HepG2 (cell line): ENCODE data around the gene SLC34A3. TPM values are rescaled to one million over a fixed set of nuclear protein-coding genes. Genes with fewer than 3 reads are reported as not detected.

Source experiments
- AGO2 ChIP-seq: fragments of 200-400 bp; formaldehyde crosslinking; optimal IDR thresholded peaks from 2 replicates; pipeline ENCODE3; 2017; ENCODE audit warnings: mild to moderate bottlenecking, low read depth, low read length, moderate library complexity
- GMEB2 ChIP-seq: IDR thresholded peaks from 2 replicates; pipeline ENCODE4 v1.6.1; 2016; ENCODE audit warnings: missing biosample characterization, missing genetic modification reagents, low read depth
- HIC2 ChIP-seq: sonication (generic); formaldehyde crosslinking; IDR thresholded peaks from 2 replicates; pipeline ENCODE4 v1.9.0; 2022; ENCODE audit warnings: low read depth, missing genetic modification reagents
- HIVEP1 ChIP-seq: sonication (generic); formaldehyde crosslinking; IDR thresholded peaks from 2 replicates; pipeline ENCODE4 v1.4.0; 2020; ENCODE audit warnings: mild to moderate bottlenecking, missing genetic modification reagents
- KDM5A ChIP-seq: fragments of 200-600 bp; sonication (generic); IDR thresholded peaks from 2 replicates; pipeline ENCODE4 v1.7.0; 2018; ENCODE audit warnings: antibody characterized with exemption, mild to moderate bottlenecking, low read length, borderline replicate concordance
- NFE2L2 ChIP-seq: fragments of 150-350 bp; IDR thresholded peaks from 2 replicates; pipeline ENCODE4 v1.6.1; 2014; ENCODE audit warnings: low read length
- NFKB2 ChIP-seq: sonication (generic); formaldehyde crosslinking; IDR thresholded peaks from 2 replicates; pipeline ENCODE4 v1.4.0; 2020; ENCODE audit warnings: missing genetic modification reagents, borderline replicate concordance
- NR2F6 ChIP-seq, 2 experiments: IDR thresholded peaks; 2 replicates each; pipeline ENCODE4 v1.6.1; 2016; ENCODE audit warnings: antibody characterized with exemption in 1 of 2, mild to moderate bottlenecking in 1 of 2
- ONECUT2 ChIP-seq: sonication (generic); formaldehyde crosslinking; IDR thresholded peaks from 2 replicates; pipeline ENCODE4 v1.4.0; 2020; ENCODE audit warnings: missing genetic modification reagents
- SNAPC5 ChIP-seq: sonication (generic); formaldehyde crosslinking; IDR thresholded peaks from 2 replicates; pipeline ENCODE4 v1.8.1; 2023; ENCODE audit warnings: mild to moderate bottlenecking, missing genetic modification reagents, borderline replicate concordance
- STAT5B ChIP-seq: sonication (generic); formaldehyde crosslinking; IDR thresholded peaks from 2 replicates; pipeline ENCODE4 v1.4.0; 2020; ENCODE audit warnings: missing genetic modification reagents
- ZBTB7A ChIP-seq: sonication (generic); formaldehyde crosslinking; IDR thresholded peaks from 2 replicates; pipeline ENCODE4 v1.8.0; 2022; ENCODE audit warnings: mild to moderate bottlenecking, missing genetic modification reagents
- ZEB1 ChIP-seq: IDR thresholded peaks from 2 replicates; pipeline ENCODE4 v1.6.1; 2012; ENCODE audit warnings: mild to moderate bottlenecking, low read depth, inconsistent platforms; ENCODE audit not compliant: insufficient replicate concordance
- ZNF136 ChIP-seq: sonication (generic); formaldehyde crosslinking; IDR thresholded peaks from 2 replicates; pipeline ENCODE4 v1.8.1; 2022; ENCODE audit warnings: low read depth, mild to moderate bottlenecking, moderate library complexity, missing genetic modification reagents
- ZNF160 ChIP-seq: sonication (generic); formaldehyde crosslinking; IDR thresholded peaks from 2 replicates; pipeline ENCODE4 v1.8.0; 2022; ENCODE audit warnings: mild to moderate bottlenecking, inconsistent platforms, missing genetic modification reagents
- ZNF180 ChIP-seq: sonication (generic); formaldehyde crosslinking; IDR thresholded peaks from 2 replicates; pipeline ENCODE4 v1.4.0; 2020; ENCODE audit warnings: low read depth, missing genetic modification reagents, borderline replicate concordance
- ZNF251 ChIP-seq: sonication (generic); formaldehyde crosslinking; IDR thresholded peaks from 2 replicates; pipeline ENCODE4 v1.9.0; 2021; ENCODE audit warnings: mild to moderate bottlenecking, missing genetic modification reagents
- ZNF687 ChIP-seq: sonication (generic); formaldehyde crosslinking; IDR thresholded peaks from 2 replicates; pipeline ENCODE4 v1.5.1; 2020; ENCODE audit warnings: mild to moderate bottlenecking, missing genetic modification reagents, moderate library complexity
- ZNF83 ChIP-seq: sonication (generic); formaldehyde crosslinking; IDR thresholded peaks from 2 replicates; pipeline ENCODE4 v1.4.0; 2020; ENCODE audit warnings: missing genetic modification reagents, mild to moderate bottlenecking, borderline replicate concordance
- ZNF878 ChIP-seq: sonication (generic); formaldehyde crosslinking; IDR thresholded peaks from 2 replicates; pipeline ENCODE4 v1.8.1; 2023; ENCODE audit warnings: mild to moderate bottlenecking, missing genetic modification reagents, moderate library complexity
- ZNF879 ChIP-seq: sonication (generic); formaldehyde crosslinking; IDR thresholded peaks from 2 replicates; pipeline ENCODE4 v1.8.1; 2023; ENCODE audit warnings: missing genetic modification reagents
- polyA plus RNA-seq, 8 experiments: library from polyadenylated mRNA; depleted of rRNA in 3 of 8; stranded (reverse) in 7 of 8; unstranded in 1 of 8; fragments of >200 nt; fragmentation: Illumina TruSeq in 4 of 8; extraction: Trizol in 4 of 8; gene quantifications; 2 replicates each; pipeline versions ENCODE4 v1.2.1 to v1.2.3, GENCODE V29; 2011 to 2016; ENCODE audit warnings: low read depth in 4 of 8, missing spikeins in 1 of 8, mixed read lengths in 1 of 8; ENCODE audit not compliant: insufficient read depth in 1 of 8
- total RNA-seq, 5 experiments: library from RNA; depleted of rRNA; stranded (reverse); fragments of >200 nt; fragmentation: Illumina TruSeq; extraction: Trizol; gene quantifications; 2 replicates each; pipeline ENCODE4 v1.2.3, GENCODE V29; 2016; ENCODE audit warnings: low read depth in 1 of 5

Gene SLC34A3
- total and polyA plus RNA-seq, 2 of the 13 experiments (the other 11 are each of a cell fraction or from before 2014, with no cell fraction given) = 0.07 to 1.0 TPM

DNA sequence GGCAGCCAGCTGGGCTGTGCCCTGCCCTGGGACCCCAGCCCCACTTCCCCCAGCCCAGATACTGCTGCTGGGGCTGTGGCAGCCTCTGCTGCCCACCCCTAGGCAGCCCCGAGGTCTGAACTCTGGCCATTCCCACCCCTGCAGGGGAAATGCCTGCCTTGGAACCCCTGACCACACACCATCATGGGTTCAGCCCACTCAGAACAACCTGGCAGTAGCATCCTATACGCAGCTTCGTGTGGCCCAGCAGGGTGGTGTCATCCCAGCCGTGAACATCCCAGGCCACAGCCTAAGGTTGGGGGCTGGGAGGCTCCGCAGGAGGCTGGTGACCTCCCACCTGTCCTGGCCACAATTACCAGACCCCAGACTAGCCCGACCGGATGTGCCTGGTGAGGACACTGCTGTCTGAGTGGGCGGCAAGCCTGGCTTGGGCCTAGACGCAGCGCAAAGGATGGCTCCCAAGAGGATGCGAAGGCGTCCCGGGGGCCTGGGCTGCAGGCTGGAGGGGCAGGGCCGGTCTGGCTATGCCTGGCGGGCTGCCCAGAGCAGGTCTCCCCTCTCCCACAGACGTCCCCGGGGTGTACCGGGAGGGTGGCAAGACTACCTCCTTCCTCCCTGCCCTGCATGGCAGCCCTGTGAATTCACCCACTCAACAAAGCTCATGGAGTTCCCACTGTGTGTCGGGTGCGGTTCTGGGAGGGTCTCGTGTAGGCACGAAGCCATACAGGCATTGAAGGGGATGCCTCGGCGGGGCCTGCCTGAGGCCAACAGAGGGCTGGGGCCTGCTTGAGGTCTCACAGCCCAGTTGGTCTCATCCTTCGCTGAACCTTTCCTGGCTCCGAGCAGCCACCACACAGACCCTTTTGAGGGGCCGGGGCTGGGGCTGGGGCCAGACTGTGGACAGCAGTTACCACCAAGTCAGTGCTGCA is 1.5 kb upstream of the SLC34A3 start (continued):
- TF ChIP-seq GMEB2 (CRISPR knock-in tag) (no peak), ZBTB7A (no peak), NR2F6 (IDR thresholded peaks at IDR 0.05) (no peak), NR2F6 (CRISPR knock-in tag; IDR thresholded peaks at IDR 0.05) (no peak), ZNF180 (CRISPR knock-in tag) (no peak), ZNF687 (CRISPR knock-in tag) (peak; percentile 64), ZEB1 (no peak), STAT5B (CRISPR knock-in tag) (no peak), SNAPC5 (no peak), ZNF879 (no peak), ZNF160 (CRISPR knock-in tag) (no peak), AGO2 (peak; percentile 67), ZNF83 (CRISPR knock-in tag) (0 out of 2 replicates have a peak, but pooled peaks have one; percentile 51), ONECUT2 (CRISPR knock-in tag) (no peak), HIVEP1 (CRISPR knock-in tag) (peak; percentile 52; the same call in 1 of the 2 replicates), HIC2 (CRISPR knock-in tag) (no peak), NFKB2 (CRISPR knock-in tag) (peak; percentile 91; the same call in 1 of the 2 replicates), ZNF251 (CRISPR knock-in tag) (no peak), NFE2L2 (no peak), KDM5A (no peak), ZNF136 (CRISPR knock-in tag) (0 out of 2 replicates have a peak, but pooled peaks have one; percentile 14), ZNF878 (CRISPR knock-in tag) (no peak)
